MG63 (cell line): ENCODE data around the gene SOX3. TPM values are rescaled to one million over a fixed set of nuclear protein-coding genes. Genes with fewer than 3 reads are reported as not detected.

ENCODE experiments used
- DNase-seq: peaks from one replicate; pipeline ENCODE4 v3.0.0-alpha.2; 2020
- H3K27me3 ChIP-seq: fragments of 250-450 bp; sonication (Bioruptor Pico); 2 replicates; pipeline ENCODE4 v1.5.1; 2020; ENCODE audit warnings: mild to moderate bottlenecking, moderate library complexity
- H3K36me3 ChIP-seq: fragments of 250-450 bp; sonication (Bioruptor Pico); 2 replicates; pipeline ENCODE4 v1.5.1; 2020; ENCODE audit warnings: mild to moderate bottlenecking, moderate library complexity
- H3K4me3 ChIP-seq: fragments of 250-450 bp; sonication (Bioruptor Pico); 2 replicates; pipeline ENCODE4 v1.5.1; 2020; ENCODE audit warnings: mild to moderate bottlenecking, moderate library complexity
- H3K9me3 ChIP-seq: fragments of 250-450 bp; sonication (Bioruptor Pico); 2 replicates; pipeline ENCODE4 v1.5.1; 2020; ENCODE audit warnings: mild to moderate bottlenecking, moderate library complexity
- total RNA-seq: library from RNA; depleted of rRNA; stranded (reverse); fragments of >200 nt; shearing (Covaris generic); gene quantifications from 2 replicates; pipeline ENCODE4 v1.2.3, GENCODE V29; 2014; ENCODE audit warnings: low replicate concordance; rRNA removed

The SOX3 gene
- not detected in 2 replicates for total RNA-seq

DNA sequence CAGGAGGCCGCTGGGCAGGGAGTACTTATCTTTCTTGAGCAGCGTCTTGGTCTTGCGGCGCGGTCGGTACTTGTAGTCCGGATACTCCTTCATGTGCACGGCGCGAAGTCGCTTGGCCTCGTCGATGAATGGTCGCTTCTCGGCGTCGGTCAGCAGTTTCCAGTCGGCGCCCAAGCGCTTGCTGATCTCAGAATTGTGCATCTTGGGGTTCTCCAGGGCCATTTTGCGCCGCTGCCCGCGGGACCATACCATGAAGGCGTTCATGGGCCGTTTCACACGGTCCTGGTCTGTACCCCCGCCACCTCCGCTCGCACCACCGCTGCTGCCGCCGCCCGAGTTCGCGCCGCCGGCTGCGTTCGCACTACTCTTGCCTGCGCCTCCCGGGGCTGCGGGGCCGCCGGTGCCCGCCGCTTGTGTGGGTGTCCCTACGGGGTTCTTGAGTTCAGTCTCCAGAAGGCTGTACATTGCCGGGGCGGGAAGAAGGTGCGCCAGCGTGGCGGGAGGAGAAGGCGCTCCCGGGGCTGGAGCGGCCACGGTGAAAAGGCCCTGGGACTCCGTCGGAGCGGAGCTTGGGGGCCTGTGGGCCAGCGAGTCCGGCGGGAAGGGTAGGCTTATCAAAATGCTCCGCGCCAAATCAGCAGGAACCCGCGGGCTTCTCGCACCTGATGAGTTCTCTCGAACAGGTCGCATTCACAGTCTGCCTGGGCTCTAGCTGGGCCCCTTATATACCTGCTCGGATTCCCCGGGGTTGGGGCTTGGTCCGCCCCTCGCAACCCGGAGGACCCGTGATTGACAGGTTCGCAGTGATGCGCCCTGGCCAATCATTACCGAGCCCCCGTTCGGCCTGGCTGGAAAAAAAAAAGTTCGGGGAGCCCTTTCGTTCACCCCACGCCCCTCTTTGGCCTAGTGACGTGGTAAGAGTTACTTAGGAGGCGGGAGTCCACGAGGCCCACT is at the start of gene SOX3:
Gene SOX3 (minus strand): TSS at position 699 of the 954 bp plus-strand sequence. CDS start 9 bp downstream, at position 690.
- H3K9me3 ChIP-seq: no peaks in the 10 kb centered on the region
- H3K27me3 ChIP-seq: peaks cover 36% of the 10 kb centered on the region
- no peaks in the 10 kb centered on the region for H3K36me3 ChIP-seq
- no peak within 1 kb of the TSS for H3K4me3 ChIP-seq
- DNase-seq: no peak

DNA sequence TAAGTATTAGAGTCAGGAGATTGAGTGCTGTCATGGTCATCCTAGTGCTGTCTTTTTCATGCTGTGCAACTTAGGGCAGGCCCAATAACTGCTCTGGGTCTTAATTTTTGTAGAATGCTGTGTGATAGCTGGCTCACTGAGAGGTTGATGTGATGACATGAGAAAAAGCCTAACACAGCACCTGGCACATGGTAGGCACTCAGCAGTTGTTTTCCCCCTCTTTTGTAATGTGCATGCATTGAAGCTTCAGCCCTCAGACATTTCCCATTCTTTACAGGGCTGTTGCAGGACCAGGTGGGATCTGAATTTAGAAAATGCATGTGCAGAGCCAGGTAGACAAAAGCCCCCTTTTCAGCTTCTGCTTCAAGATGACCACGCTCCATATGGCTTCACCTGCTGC is 44.1 kb upstream of the SOX3 start:
- no peak for DNase-seq
- H3K4me3 ChIP-seq: no peak overlapping the region
- H3K9me3 ChIP-seq: no peaks in the 10 kb centered on the region
- no peaks in the 10 kb centered on the region for H3K36me3 ChIP-seq
- no peaks in the 10 kb centered on the region for H3K27me3 ChIP-seq

- Histone ChIP-seq H3K27me3 (no peaks in the 10 kb centered on the region), H3K4me3 (no peak overlapping the region), H3K36me3 (no peaks in the 10 kb centered on the region), H3K9me3 (no peaks in the 10 kb centered on the region)
- DNase-seq: peak; percentile 35
These were observed 21.3 kb upstream of the SOX3 start for GRCh38 chrX:140526171-140526570.

DNA sequence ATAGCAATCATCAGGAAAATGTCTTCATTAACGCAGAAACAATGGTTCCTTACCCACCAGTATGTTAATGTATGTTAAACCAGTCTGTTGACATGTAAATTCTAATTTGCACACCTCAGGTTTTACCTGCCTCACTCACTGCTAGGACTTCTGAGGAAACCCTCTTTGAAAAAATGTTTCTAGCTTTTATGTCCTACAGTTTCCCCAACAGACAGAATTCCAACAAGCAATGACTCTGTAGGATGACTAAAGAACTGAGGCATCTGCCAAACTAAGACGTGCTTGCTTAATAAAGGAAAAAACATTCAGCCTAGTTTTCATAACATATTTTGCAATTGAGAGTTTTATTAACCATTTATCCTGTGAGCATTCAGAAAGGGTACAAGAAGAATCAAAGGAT is 20.6 kb upstream of the SOX3 start:
- no peaks in the 10 kb centered on the region for H3K9me3 ChIP-seq
- H3K4me3 ChIP-seq: no peak overlapping the region
- DNase-seq: no peak

GRCh38 chrX:140524556-140524955 is 19.7 kb upstream of the SOX3 start:
- H3K27me3 ChIP-seq: no peaks in the 10 kb centered on the region
- no peaks in the 10 kb centered on the region for H3K9me3 ChIP-seq
- H3K4me3 ChIP-seq: no peak overlapping the region
- peak; percentile 31 for DNase-seq
- no peaks in the 10 kb centered on the region for H3K36me3 ChIP-seq

More for the DNA sequence above, 20.6 kb upstream of the SOX3 start:
- H3K27me3 ChIP-seq: no peaks in the 10 kb centered on the region
- H3K36me3 ChIP-seq: no peaks in the 10 kb centered on the region

GRCh38 chrX:140521393-140521792 is 16.5 kb upstream of the SOX3 start:
- Histone ChIP-seq H3K9me3 (no peaks in the 10 kb centered on the region), H3K27me3 (no peaks in the 10 kb centered on the region), H3K36me3 (no peaks in the 10 kb centered on the region), H3K4me3 (no peak overlapping the region)
- DNase-seq: no peak

DNA sequence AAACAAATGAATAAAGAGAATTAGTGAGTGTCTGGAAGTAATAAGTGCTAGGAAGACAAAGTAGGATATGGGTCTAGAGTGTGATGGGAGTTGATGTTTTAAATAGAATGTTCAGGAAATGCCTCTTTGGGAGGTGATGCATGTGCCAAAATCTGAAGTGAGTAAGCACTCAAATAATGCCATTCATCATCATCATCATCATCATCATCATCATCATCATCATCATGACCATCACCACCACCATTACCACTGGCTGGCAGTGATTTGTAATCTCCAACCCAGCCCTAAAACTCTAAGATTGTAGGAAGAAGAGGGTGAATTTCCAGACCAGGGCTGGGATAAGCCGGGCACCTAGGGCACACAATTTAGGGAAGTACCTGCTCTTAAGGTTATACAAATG is 9.7 kb upstream of the SOX3 start:
- H3K27me3 ChIP-seq: no peaks in the 10 kb centered on the region
- H3K9me3 ChIP-seq: no peaks in the 10 kb centered on the region
- H3K36me3 ChIP-seq: no peaks in the 10 kb centered on the region
- DNase-seq: no peak
- no peak overlapping the region for H3K4me3 ChIP-seq

- no peak overlapping the region for H3K4me3 ChIP-seq
- peaks cover 20% of the 10 kb centered on the region for H3K27me3 ChIP-seq
- no peaks in the 10 kb centered on the region for H3K36me3 ChIP-seq
- no peaks in the 10 kb centered on the region for H3K9me3 ChIP-seq
- DNase-seq: no peak
These were observed 6.0 kb upstream of the SOX3 start for GRCh38 chrX:140510895-140511295.

DNA sequence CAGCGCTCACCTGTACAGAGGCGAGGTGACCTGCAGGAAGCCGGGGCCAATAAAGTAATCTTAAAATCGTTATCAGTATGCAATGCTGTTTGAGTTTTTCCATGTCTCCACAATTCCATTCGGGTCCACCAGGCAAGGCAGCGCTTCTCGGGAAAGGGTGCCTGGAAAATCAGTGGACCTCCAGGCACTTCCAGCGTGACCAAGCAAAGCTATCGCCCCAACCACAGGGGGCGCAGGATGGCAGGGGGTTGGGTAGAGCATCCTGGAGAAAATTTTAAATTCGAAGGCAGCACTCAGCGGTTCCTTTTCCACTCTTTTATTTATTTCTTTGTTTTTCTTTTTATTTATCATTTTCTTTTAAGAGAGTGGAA is 5.4 kb upstream of the SOX3 start:
- Histone ChIP-seq H3K36me3 (no peaks in the 10 kb centered on the region), H3K27me3 (peaks cover 26% of the 10 kb centered on the region), H3K9me3 (no peaks in the 10 kb centered on the region), H3K4me3 (no peak overlapping the region)
- DNase-seq: no peak

- H3K27me3 ChIP-seq: peaks cover 28% of the 10 kb centered on the region
- no peak for DNase-seq
- no peaks in the 10 kb centered on the region for H3K9me3 ChIP-seq
- H3K4me3 ChIP-seq: no peak overlapping the region
- no peaks in the 10 kb centered on the region for H3K36me3 ChIP-seq
These were observed 4.8 kb upstream of the SOX3 start for GRCh38 chrX:140509468-140510305.

DNA sequence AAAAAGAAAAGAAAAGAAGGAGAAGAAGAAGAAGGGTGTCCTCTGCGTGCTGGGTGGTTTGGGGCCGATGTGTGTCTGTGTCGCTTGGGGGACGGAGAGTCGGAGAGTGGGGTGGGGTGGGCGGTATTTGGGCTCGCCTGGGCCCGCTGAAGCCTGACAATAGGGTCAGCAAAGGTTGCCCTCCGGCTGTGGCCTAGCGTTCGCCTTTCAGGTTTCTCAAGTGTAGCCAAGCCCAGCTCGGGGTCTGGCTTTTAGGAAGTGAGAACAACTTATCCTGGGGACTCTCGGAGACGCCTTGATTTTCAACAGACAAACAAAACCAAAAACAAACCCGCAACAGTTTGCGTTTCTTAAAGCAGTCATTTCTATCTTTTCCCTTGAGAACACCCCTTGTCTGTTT is 4.1 kb upstream of the SOX3 start:
- Histone ChIP-seq H3K4me3 (no peak overlapping the region), H3K27me3 (peaks cover 32% of the 10 kb centered on the region), H3K9me3 (no peaks in the 10 kb centered on the region), H3K36me3 (no peaks in the 10 kb centered on the region)
- no peak for DNase-seq

DNA sequence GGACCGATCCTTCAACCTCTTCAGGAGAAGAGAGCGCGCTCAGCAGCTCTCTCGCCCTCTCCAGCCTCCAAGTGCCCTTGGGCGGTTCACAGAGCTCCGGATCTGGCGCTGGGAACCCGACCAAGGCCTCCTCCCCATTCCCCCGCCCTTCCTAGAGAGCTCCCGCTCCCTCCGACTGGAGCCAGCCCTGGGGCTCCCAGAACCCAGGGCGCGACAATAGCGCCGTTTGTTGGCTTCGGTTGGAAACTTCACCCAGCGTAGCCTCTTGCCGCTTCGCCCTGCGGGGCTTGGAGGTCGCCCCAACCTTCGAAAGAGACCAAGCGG is 3.1 kb upstream of the SOX3 start:
- DNase-seq: peak; percentile 43
- Histone ChIP-seq H3K27me3 (peaks cover 35% of the 10 kb centered on the region), H3K4me3 (peak overlapping the region; percentile 18), H3K9me3 (no peaks in the 10 kb centered on the region), H3K36me3 (no peaks in the 10 kb centered on the region)

- no peaks in the 10 kb centered on the region for H3K36me3 ChIP-seq
- peaks cover 36% of the 10 kb centered on the region for H3K27me3 ChIP-seq
- no peaks in the 10 kb centered on the region for H3K9me3 ChIP-seq
- H3K4me3 ChIP-seq: peak overlapping the region; percentile 18
- DNase-seq: peak; percentile 43
These were observed 2.5 kb upstream of the SOX3 start for GRCh38 chrX:140507223-140507981.

DNA sequence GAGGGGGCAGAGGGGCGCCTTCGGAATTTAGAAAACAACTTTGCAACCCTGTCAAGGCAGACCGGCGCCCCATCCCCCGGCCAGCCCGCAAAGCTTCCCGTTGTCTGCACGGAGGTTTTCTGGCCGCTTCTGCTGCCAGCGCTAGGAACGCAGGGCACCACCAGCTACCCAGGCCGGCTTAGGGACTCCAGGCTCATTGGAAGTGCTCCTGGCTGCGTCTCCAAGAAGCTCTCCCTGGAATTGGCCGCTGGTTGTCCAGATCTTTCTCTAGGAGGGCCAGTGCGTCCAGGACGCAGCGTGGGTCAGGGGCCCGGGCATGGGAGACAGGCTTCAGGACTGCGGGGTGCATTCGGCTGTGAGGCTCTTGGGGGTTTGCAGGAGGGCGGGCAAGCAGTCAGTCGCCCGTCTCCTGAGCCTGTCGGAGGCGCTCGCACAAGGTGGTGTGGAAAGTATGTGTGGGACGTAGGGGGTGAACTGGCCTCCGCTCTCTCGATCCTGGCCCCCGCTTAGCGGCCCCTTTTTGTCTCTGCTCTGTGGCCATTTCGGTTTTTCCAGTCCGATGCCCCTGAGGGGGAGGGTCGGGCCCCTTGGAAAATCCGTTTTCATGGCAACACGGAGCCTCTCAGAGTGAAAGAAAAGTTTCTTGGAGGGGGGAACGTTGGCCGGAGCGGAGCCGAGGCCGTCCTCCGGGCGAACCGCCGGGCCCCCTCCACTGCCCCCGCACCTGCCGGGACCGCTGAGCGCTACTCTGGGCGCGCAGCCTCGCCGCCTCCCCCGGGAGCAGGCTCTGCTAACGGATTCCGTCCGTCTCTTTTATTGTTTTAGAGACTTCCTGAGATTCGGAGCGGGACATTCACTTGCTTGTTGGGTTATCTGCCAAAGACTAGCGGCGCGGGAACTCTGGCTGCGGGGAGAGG is 810 bp upstream of the SOX3 start:
- H3K27me3 ChIP-seq: peaks cover 36% of the 10 kb centered on the region
- H3K9me3 ChIP-seq: no peaks in the 10 kb centered on the region
- no peak overlapping the region for H3K4me3 ChIP-seq
- DNase-seq: peak; percentile 9
- no peaks in the 10 kb centered on the region for H3K36me3 ChIP-seq

DNA sequence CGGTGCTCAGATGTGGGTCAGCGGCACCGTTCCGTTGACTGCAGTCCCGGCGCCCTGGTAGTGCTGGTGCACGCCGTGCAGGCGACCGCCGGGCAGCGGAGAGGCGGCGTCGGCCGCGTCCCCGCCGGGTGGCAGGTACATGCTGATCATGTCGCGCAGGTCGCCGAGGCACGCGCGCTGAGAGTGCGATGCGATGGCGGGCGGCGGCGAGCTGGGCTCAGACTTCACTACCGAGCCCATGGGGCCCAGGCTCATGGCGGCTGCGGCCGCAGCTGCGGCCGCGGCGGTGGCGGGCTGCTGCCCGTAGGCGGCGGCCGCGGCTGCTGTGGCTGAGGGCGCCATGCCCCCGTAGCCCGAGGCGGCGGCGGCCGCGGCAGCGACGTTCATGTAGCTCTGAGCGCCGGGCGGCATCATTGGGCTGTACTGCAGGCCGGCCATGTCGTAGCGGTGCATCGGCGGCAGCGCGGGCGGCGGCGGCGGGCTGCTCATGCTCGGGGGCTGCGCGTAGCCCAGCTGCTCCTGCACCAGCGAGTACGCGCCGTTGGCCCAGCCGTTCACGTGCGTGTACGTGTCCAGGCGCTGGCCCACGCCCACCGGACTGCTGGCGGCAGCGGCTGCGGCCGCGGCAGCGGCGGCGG is 1.0 kb downstream of the SOX3 start:
- H3K36me3 ChIP-seq: no peaks in the 10 kb centered on the region
- no peaks in the 10 kb centered on the region for H3K9me3 ChIP-seq
- peak; percentile 25 for DNase-seq
- H3K27me3 ChIP-seq: peaks cover 36% of the 10 kb centered on the region
- H3K4me3 ChIP-seq: no peak overlapping the region

DNA sequence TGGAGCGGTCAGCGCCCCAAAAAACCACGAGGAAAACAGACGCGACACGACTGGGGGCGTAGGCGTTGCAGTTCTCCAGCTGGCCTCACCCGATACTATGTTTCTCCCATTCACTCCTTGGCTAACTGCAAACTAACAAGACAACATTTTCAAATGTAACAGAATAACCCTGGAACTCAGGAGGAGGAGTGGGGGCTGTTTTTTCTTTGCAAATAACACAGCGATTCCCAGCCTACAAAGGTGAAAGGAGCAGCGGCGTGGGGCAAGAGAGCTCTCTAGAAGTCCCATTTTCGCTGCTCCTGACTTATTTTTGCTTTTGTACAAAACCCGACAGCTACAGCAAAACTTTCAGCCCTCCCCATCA is 1.6 kb downstream of the SOX3 start:
- peaks cover 34% of the 10 kb centered on the region for H3K27me3 ChIP-seq
- no peak overlapping the region for H3K4me3 ChIP-seq
- no peaks in the 10 kb centered on the region for H3K36me3 ChIP-seq
- no peak for DNase-seq
- no peaks in the 10 kb centered on the region for H3K9me3 ChIP-seq
